Loucy (cell line): ENCODE results near the gene ASZ1.

Experiments used
- H2AFZ ChIP-seq: fragments of 200-600 bp; sonication (generic); 2 replicates; pipeline ENCODE4 v1.6.0; 2016; ENCODE audit warnings: antibody characterized with exemption, mild to moderate bottlenecking, low read length, moderate library complexity
- H3F3A ChIP-seq: fragments of 200-600 bp; 2 replicates; pipeline ENCODE4 v1.6.0; 2016; ENCODE audit warnings: antibody characterized with exemption, low read depth, mild to moderate bottlenecking
- H3K27me3 ChIP-seq: fragments of 200-600 bp; sonication (generic); 2 replicates; pipeline ENCODE4 v1.6.1; 2014; ENCODE audit warnings: low read length, mild to moderate bottlenecking; ENCODE audit not compliant: insufficient read depth, poor library complexity, severe bottlenecking
- H3K36me3 ChIP-seq: fragments of 200-600 bp; sonication (generic); 2 replicates; pipeline ENCODE4 v1.6.1; 2016; ENCODE audit warnings: low read length; ENCODE audit not compliant: insufficient read depth
- H3K4me1 ChIP-seq: fragments of 200-600 bp; sonication (generic); 2 replicates; pipeline ENCODE4 v1.5.1; 2014; ENCODE audit warnings: low read length, mild to moderate bottlenecking; ENCODE audit not compliant: insufficient read depth, poor library complexity, severe bottlenecking
- H3K4me2 ChIP-seq: fragments of 200-600 bp; sonication (generic); 2 replicates; pipeline ENCODE4 v1.6.0; 2014; ENCODE audit warnings: antibody characterized with exemption, low read length, low read depth, mild to moderate bottlenecking; ENCODE audit not compliant: poor library complexity, severe bottlenecking
- H3K4me3 ChIP-seq: fragments of 200-600 bp; sonication (generic); 2 replicates; pipeline ENCODE4 v1.5.1; 2014; ENCODE audit warnings: low read length, mild to moderate bottlenecking, mixed read lengths; ENCODE audit not compliant: poor library complexity, severe bottlenecking
- H3K79me2 ChIP-seq: fragments of 200-600 bp; sonication (generic); 2 replicates; pipeline ENCODE4 v1.6.1; 2014; ENCODE audit warnings: low read length; ENCODE audit not compliant: insufficient read depth
- H3K9ac ChIP-seq: fragments of 200-600 bp; sonication (generic); 2 replicates; pipeline ENCODE4 v1.6.0; 2014; ENCODE audit warnings: mild to moderate bottlenecking, low read depth, low read length, moderate library complexity; ENCODE audit not compliant: poor library complexity, severe bottlenecking
- H3K9me2 ChIP-seq: fragments of 200-600 bp; sonication (generic); replicated peaks from 2 replicates; pipeline ENCODE4 v1.6.1; 2016; ENCODE audit warnings: low read depth, low read length, mixed read lengths
- H3K9me3 ChIP-seq: fragments of 200-600 bp; sonication (generic); 2 replicates; pipeline ENCODE4 v1.6.1; 2014; ENCODE audit warnings: mild to moderate bottlenecking, antibody characterized with exemption, low read length, low read depth; ENCODE audit not compliant: insufficient read depth
- H4K20me1 ChIP-seq: fragments of 200-600 bp; sonication (generic); 2 replicates; pipeline ENCODE4 v1.6.0; 2014; ENCODE audit warnings: antibody characterized with exemption, low read length, mild to moderate bottlenecking; ENCODE audit not compliant: insufficient read depth, poor library complexity, severe bottlenecking
- CTCF ChIP-seq: fragments of 200-600 bp; sonication (generic); conservative IDR thresholded peaks from 2 replicates; pipeline ENCODE4 v1.5.1; 2014; ENCODE audit warnings: mild to moderate bottlenecking, antibody characterized with exemption, low read length
- EZH2phosphoT487 ChIP-seq: fragments of 200-600 bp; IDR thresholded peaks from 2 replicates; pipeline ENCODE4 v1.6.1; 2018; ENCODE audit warnings: antibody characterized with exemption, mild to moderate bottlenecking, moderate library complexity, borderline replicate concordance

ASZ1 gene

GRCh38 chr7:117381362-117381761, 45.9 kb downstream of the ASZ1 start:
- Histone ChIP-seq H3K36me3 (no peaks in the 10 kb centered on the region), H4K20me1 (no peaks in the 10 kb centered on the region), H3K4me3 (no peak overlapping the region), H3K9ac (no peak overlapping the region), H2AFZ (no peak overlapping the region), H3K27me3 (no peaks in the 10 kb centered on the region), H3K4me2 (no peak overlapping the region), H3K9me3 (no peaks in the 10 kb centered on the region), H3K4me1 (no peaks in the 10 kb centered on the region), H3K79me2 (no peaks in the 10 kb centered on the region), H3K9me2 (no peaks in the 10 kb centered on the region), H3F3A (no peaks in the 10 kb centered on the region)
- TF ChIP-seq EZH2phosphoT487 (no peak), CTCF (no peak)

- Histone ChIP-seq H3K9ac (no peak overlapping the region), H2AFZ (no peak overlapping the region)
Observed at GRCh38 chr7:117375380-117375779, 51.9 kb downstream of the ASZ1 start.

GRCh38 chr7:117372073-117372472, 55.2 kb downstream of the ASZ1 start:
- H2AFZ ChIP-seq: no peak overlapping the region
- H3K79me2 ChIP-seq: no peaks in the 10 kb centered on the region
- no peaks in the 10 kb centered on the region for H3K9me2 ChIP-seq
- H3K4me2 ChIP-seq: no peak overlapping the region
- H3K4me3 ChIP-seq: no peak overlapping the region
- no peaks in the 10 kb centered on the region for H4K20me1 ChIP-seq
- peaks cover 4% of the 10 kb centered on the region for H3K27me3 ChIP-seq
- no peak overlapping the region for H3K9ac ChIP-seq
- TF ChIP-seq CTCF (no peak), EZH2phosphoT487 (no peak)
- no peaks in the 10 kb centered on the region for H3F3A ChIP-seq
- H3K9me3 ChIP-seq: no peaks in the 10 kb centered on the region
- H3K36me3 ChIP-seq: no peaks in the 10 kb centered on the region
- H3K4me1 ChIP-seq: no peaks in the 10 kb centered on the region

More at GRCh38 chr7:117375380-117375779, 51.9 kb downstream of the ASZ1 start:
- no peaks in the 10 kb centered on the region for H3K9me3 ChIP-seq
- TF ChIP-seq EZH2phosphoT487: no peak
- peak; percentile 40 for TF ChIP-seq CTCF
- no peak overlapping the region for H3K4me2 ChIP-seq
- no peaks in the 10 kb centered on the region for H3K9me2 ChIP-seq
- no peak overlapping the region for H3K4me3 ChIP-seq
- no peaks in the 10 kb centered on the region for H3K79me2 ChIP-seq
- H3K4me1 ChIP-seq: no peaks in the 10 kb centered on the region
- no peaks in the 10 kb centered on the region for H4K20me1 ChIP-seq
- H3K36me3 ChIP-seq: no peaks in the 10 kb centered on the region
- H3F3A ChIP-seq: no peaks in the 10 kb centered on the region
- H3K27me3 ChIP-seq: peaks cover under 1% of the 10 kb centered on the region
